ENCODE measurements around the gene LRCH4.

DNA sequence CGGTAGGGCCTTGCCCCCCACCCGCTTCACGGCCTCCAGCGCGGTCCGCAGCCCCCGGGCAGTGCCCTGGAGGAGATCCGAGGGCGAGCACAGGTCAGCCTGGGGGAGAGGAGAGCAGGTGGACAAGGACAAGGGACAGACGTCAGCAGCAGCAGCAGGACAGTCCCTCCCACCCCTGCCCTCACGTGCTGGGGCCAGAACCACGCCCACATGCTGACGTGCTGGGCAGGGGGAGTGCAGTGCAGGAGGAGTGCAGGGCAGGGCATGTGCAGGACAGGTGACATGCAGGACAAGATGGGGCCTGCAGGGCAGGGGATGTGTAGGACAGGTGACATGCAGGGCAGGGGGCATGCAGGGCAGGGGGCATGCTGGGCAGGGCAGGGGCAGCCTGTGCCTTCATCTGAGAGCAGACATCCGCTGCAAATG, 10.7 kb downstream of the LRCH4 start:
- TF ChIP-seq POLR2A (IDR thresholded peaks at IDR 0.05; ENCODE audit: low read length) (no peak), CBX8 (IDR thresholded peaks at IDR 0.05) (no peak), TP53 (CRISPR knock-in tag; IDR thresholded peaks at IDR 0.05) (no peak), JUNB (IDR thresholded peaks at IDR 0.05) (no peak)
- TF ChIP-seq, protein P1, sequence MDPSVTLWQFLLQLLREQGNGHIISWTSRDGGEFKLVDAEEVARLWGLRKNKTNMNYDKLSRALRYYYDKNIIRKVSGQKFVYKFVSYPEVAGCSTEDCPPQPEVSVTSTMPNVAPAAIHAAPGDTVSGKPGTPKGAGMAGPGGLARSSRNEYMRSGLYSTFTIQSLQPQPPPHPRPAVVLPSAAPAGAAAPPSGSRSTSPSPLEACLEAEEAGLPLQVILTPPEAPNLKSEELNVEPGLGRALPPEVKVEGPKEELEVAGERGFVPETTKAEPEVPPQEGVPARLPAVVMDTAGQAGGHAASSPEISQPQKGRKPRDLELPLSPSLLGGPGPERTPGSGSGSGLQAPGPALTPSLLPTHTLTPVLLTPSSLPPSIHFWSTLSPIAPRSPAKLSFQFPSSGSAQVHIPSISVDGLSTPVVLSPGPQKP (IDR thresholded peaks at IDR 0.05; ENCODE audit: low read depth, low read length): no peak
- TF ChIP-seq, protein P2, sequence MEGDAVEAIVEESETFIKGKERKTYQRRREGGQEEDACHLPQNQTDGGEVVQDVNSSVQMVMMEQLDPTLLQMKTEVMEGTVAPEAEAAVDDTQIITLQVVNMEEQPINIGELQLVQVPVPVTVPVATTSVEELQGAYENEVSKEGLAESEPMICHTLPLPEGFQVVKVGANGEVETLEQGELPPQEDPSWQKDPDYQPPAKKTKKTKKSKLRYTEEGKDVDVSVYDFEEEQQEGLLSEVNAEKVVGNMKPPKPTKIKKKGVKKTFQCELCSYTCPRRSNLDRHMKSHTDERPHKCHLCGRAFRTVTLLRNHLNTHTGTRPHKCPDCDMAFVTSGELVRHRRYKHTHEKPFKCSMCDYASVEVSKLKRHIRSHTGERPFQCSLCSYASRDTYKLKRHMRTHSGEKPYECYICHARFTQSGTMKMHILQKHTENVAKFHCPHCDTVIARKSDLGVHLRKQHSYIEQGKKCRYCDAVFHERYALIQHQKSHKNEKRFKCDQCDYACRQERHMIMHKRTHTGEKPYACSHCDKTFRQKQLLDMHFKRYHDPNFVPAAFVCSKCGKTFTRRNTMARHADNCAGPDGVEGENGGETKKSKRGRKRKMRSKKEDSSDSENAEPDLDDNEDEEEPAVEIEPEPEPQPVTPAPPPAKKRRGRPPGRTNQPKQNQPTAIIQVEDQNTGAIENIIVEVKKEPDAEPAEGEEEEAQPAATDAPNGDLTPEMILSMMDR (IDR thresholded peaks at IDR 0.05): no peak
- TF ChIP-seq, protein P3, sequence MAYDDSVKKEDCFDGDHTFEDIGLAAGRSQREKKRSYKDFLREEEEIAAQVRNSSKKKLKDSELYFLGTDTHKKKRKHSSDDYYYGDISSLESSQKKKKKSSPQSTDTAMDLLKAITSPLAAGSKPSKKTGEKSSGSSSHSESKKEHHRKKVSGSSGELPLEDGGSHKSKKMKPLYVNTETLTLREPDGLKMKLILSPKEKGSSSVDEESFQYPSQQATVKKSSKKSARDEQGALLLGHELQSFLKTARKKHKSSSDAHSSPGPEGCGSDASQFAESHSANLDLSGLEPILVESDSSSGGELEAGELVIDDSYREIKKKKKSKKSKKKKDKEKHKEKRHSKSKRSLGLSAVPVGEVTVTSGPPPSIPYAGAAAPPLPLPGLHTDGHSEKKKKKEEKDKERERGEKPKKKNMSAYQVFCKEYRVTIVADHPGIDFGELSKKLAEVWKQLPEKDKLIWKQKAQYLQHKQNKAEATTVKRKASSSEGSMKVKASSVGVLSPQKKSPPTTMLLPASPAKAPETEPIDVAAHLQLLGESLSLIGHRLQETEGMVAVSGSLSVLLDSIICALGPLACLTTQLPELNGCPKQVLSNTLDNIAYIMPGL (CRISPR knock-in tag; IDR thresholded peaks at IDR 0.05; ENCODE audit: borderline replicate concordance): no peak

Data from A549 (cell line).